GM23338 (cell line): Measurements from ENCODE around the gene GTF2A1.
A peak's percentile ranks its signal among the peaks of the same experiment; 100 is the strongest.

Experiments
- CREB1 ChIP-seq: fragments of 250-450 bp; sonication (Bioruptor Pico); IDR thresholded peaks from 2 replicates; pipeline ENCODE4 v1.5.0; 2020; ENCODE audit warnings: low read depth, mild to moderate bottlenecking, moderate library complexity
- CTCF ChIP-seq, 2 experiments: fragments of 200-600 bp in 1 of 2; sonication (generic) in 1 of 2; conservative IDR thresholded peaks; 2 replicates each; pipeline versions ENCODE4 v1.5.1 to v1.6.1; 2016 to 2017; ENCODE audit warnings: antibody characterized with exemption in 2 of 2, low read depth in 2 of 2, mild to moderate bottlenecking in 2 of 2, moderate library complexity in 1 of 2
- EZH2 ChIP-seq: fragments of 200-600 bp; sonication (generic); IDR thresholded peaks from one replicate; pipeline ENCODE4 v1.8.0; 2017; ENCODE audit warnings: antibody characterized with exemption, mild to moderate bottlenecking, low read depth; ENCODE audit not compliant: unreplicated experiment
- EZH2phosphoT487 ChIP-seq: fragments of 200-600 bp; sonication (generic); IDR thresholded peaks from one replicate; pipeline ENCODE4 v1.8.1; 2018; ENCODE audit warnings: antibody characterized with exemption; ENCODE audit not compliant: unreplicated experiment
- JUNB ChIP-seq: IDR thresholded peaks from one replicate; pipeline ENCODE4 v1.6.1; 2016; ENCODE audit warnings: antibody characterized with exemption; ENCODE audit not compliant: unreplicated experiment
- NANOG ChIP-seq: IDR thresholded peaks from 2 replicates; pipeline ENCODE4 v1.6.1; 2016; ENCODE audit warnings: antibody characterized with exemption, borderline replicate concordance
- POLR2AphosphoS5 ChIP-seq: IDR thresholded peaks from 2 replicates; pipeline ENCODE4 v1.6.1; 2016; ENCODE audit warnings: antibody characterized with exemption, low read depth
- REST ChIP-seq: IDR thresholded peaks from one replicate; pipeline ENCODE4 v1.6.1; 2018; ENCODE audit warnings: antibody characterized with exemption; ENCODE audit not compliant: unreplicated experiment
- STAT1 ChIP-seq: IDR thresholded peaks from one replicate; pipeline ENCODE4 v1.6.1; 2016; ENCODE audit warnings: antibody characterized with exemption; ENCODE audit not compliant: unreplicated experiment
- ZNF114 ChIP-seq: fragments of 250-450 bp; sonication (Bioruptor Pico); IDR thresholded peaks from 2 replicates; pipeline ENCODE4 v1.5.0; 2020; ENCODE audit warnings: mild to moderate bottlenecking, moderate library complexity
- ZNF331 ChIP-seq: fragments of 250-450 bp; sonication (Bioruptor Pico); IDR thresholded peaks from 2 replicates; pipeline ENCODE4 v1.5.0; 2020; ENCODE audit warnings: low read depth, mild to moderate bottlenecking, moderate library complexity
- TF ChIP-seq, protein P1 (sequence below): IDR thresholded peaks from 2 replicates; pipeline ENCODE4 v1.6.1; 2016; ENCODE audit warnings: antibody characterized with exemption
- TF ChIP-seq, protein P2 (sequence below): fragments of 250-450 bp; sonication (Bioruptor Pico); IDR thresholded peaks from 2 replicates; pipeline ENCODE4 v1.5.0; 2020; ENCODE audit warnings: mild to moderate bottlenecking, moderate library complexity

GRCh38 chr14:81164167-81164774, 56.5 kb downstream of the GTF2A1 start:
- TF ChIP-seq CTCF (conservative IDR thresholded peaks at IDR 0.05; ENCODE audit: low read depth in 2 of 2), result peak; percentile 81 to 99
- no peak for TF ChIP-seq POLR2AphosphoS5
- no peak for TF ChIP-seq ZNF114 (CRISPR knock-in tag)
- TF ChIP-seq STAT1, result no peak
- TF ChIP-seq REST, result no peak
- TF ChIP-seq EZH2, result no peak
- TF ChIP-seq EZH2phosphoT487, result no peak
- TF ChIP-seq ZNF331, result no peak
- TF ChIP-seq CREB1 (CRISPR knock-in tag), result no peak
- TF ChIP-seq JUNB, result no peak
- TF ChIP-seq, protein P1, sequence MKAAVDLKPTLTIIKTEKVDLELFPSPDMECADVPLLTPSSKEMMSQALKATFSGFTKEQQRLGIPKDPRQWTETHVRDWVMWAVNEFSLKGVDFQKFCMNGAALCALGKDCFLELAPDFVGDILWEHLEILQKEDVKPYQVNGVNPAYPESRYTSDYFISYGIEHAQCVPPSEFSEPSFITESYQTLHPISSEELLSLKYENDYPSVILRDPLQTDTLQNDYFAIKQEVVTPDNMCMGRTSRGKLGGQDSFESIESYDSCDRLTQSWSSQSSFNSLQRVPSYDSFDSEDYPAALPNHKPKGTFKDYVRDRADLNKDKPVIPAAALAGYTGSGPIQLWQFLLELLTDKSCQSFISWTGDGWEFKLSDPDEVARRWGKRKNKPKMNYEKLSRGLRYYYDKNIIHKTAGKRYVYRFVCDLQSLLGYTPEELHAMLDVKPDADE, result no peak
- TF ChIP-seq, protein P2, sequence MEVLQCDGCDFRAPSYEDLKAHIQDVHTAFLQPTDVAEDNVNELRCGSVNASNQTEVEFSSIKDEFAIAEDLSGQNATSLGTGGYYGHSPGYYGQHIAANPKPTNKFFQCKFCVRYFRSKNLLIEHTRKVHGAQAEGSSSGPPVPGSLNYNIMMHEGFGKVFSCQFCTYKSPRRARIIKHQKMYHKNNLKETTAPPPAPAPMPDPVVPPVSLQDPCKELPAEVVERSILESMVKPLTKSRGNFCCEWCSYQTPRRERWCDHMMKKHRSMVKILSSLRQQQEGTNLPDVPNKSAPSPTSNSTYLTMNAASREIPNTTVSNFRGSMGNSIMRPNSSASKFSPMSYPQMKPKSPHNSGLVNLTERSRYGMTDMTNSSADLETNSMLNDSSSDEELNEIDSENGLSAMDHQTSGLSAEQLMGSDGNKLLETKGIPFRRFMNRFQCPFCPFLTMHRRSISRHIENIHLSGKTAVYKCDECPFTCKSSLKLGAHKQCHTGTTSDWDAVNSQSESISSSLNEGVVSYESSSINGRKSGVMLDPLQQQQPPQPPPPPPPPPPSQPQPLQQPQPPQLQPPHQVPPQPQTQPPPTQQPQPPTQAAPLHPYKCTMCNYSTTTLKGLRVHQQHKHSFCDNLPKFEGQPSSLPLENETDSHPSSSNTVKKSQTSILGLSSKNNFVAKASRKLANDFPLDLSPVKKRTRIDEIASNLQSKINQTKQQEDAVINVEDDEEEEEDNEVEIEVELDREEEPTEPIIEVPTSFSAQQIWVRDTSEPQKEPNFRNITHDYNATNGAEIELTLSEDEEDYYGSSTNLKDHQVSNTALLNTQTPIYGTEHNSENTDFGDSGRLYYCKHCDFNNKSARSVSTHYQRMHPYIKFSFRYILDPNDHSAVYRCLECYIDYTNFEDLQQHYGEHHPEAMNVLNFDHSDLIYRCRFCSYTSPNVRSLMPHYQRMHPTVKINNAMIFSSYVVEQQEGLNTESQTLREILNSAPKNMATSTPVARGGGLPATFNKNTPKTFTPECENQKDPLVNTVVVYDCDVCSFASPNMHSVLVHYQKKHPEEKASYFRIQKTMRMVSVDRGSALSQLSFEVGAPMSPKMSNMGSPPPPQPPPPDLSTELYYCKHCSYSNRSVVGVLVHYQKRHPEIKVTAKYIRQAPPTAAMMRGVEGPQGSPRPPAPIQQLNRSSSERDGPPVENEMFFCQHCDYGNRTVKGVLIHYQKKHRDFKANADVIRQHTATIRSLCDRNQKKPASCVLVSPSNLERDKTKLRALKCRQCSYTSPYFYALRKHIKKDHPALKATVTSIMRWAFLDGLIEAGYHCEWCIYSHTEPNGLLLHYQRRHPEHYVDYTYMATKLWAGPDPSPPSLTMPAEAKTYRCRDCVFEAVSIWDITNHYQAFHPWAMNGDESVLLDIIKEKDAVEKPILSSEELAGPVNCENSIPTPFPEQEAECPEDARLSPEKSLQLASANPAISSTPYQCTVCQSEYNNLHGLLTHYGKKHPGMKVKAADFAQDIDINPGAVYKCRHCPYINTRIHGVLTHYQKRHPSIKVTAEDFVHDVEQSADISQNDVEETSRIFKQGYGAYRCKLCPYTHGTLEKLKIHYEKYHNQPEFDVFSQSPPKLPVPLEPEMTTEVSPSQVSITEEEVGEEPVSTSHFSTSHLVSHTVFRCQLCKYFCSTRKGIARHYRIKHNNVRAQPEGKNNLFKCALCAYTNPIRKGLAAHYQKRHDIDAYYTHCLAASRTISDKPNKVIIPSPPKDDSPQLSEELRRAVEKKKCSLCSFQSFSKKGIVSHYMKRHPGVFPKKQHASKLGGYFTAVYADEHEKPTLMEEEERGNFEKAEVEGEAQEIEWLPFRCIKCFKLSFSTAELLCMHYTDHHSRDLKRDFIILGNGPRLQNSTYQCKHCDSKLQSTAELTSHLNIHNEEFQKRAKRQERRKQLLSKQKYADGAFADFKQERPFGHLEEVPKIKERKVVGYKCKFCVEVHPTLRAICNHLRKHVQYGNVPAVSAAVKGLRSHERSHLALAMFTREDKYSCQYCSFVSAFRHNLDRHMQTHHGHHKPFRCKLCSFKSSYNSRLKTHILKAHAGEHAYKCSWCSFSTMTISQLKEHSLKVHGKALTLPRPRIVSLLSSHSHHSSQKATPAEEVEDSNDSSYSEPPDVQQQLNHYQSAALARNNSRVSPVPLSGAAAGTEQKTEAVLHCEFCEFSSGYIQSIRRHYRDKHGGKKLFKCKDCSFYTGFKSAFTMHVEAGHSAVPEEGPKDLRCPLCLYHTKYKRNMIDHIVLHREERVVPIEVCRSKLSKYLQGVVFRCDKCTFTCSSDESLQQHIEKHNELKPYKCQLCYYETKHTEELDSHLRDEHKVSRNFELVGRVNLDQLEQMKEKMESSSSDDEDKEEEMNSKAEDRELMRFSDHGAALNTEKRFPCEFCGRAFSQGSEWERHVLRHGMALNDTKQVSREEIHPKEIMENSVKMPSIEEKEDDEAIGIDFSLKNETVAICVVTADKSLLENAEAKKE (CRISPR knock-in tag), result no peak
- TF ChIP-seq NANOG, result no peak
